GM21423 (cell line): ENCODE results near the gene CELF4.

Experiments used
- ATAC-seq: cut with Tn5 transposase; IDR thresholded peaks from one replicate; pipeline ENCODE4 v1.9.1; 2021; ENCODE audit warnings: mild to moderate bottlenecking, moderate library complexity; ENCODE audit not compliant: unreplicated experiment

The CELF4 gene

GRCh38 chr18:37246779-37247340, 318.7 kb downstream of the CELF4 start:
- ATAC-seq = no peak

GRCh38 chr18:37244618-37245017, 321.0 kb downstream of the CELF4 start:
- no peak for ATAC-seq

- no peak for ATAC-seq
These were observed 321.9 kb downstream of the CELF4 start for GRCh38 chr18:37243741-37244140.

- no peak for ATAC-seq
These were observed 322.6 kb downstream of the CELF4 start for GRCh38 chr18:37242826-37243560.

- ATAC-seq = no peak
These were observed 323.5 kb downstream of the CELF4 start for GRCh38 chr18:37242091-37242490.

- ATAC-seq = no peak
These were observed 327.1 kb downstream of the CELF4 start for GRCh38 chr18:37238282-37239108.

GRCh38 chr18:37235583-37235982, 330.0 kb downstream of the CELF4 start:
- ATAC-seq = no peak

GRCh38 chr18:37231251-37231650, 334.3 kb downstream of the CELF4 start:
- no peak for ATAC-seq

GRCh38 chr18:37230768-37231167, 334.8 kb downstream of the CELF4 start:
- ATAC-seq = no peak

- no peak for ATAC-seq
These were observed 340.3 kb downstream of the CELF4 start for GRCh38 chr18:37225279-37225678.

GRCh38 chr18:37222999-37223378, 342.6 kb downstream of the CELF4 start:
- no peak for ATAC-seq

- no peak for ATAC-seq
These were observed 343.1 kb downstream of the CELF4 start for GRCh38 chr18:37222354-37222998.

- ATAC-seq = no peak
These were observed 346.3 kb downstream of the CELF4 start for GRCh38 chr18:37219257-37219656.

GRCh38 chr18:37218022-37218590, 347.5 kb downstream of the CELF4 start:
- no peak for ATAC-seq

- no peak for ATAC-seq
These were observed 354.8 kb downstream of the CELF4 start for GRCh38 chr18:37210781-37211180.

GRCh38 chr18:37207343-37207742, 358.3 kb downstream of the CELF4 start:
- no peak for ATAC-seq

GRCh38 chr18:37199741-37200140, 365.9 kb downstream of the CELF4 start:
- ATAC-seq = no peak
